NCI-H510A (cell line): ENCODE data around the gene GRIP1.

ENCODE experiments used
- DNase-seq: peaks from one replicate; lab custom pipeline; 2025; lab: John Stamatoyannopoulos, UW

Gene GRIP1, protein sequence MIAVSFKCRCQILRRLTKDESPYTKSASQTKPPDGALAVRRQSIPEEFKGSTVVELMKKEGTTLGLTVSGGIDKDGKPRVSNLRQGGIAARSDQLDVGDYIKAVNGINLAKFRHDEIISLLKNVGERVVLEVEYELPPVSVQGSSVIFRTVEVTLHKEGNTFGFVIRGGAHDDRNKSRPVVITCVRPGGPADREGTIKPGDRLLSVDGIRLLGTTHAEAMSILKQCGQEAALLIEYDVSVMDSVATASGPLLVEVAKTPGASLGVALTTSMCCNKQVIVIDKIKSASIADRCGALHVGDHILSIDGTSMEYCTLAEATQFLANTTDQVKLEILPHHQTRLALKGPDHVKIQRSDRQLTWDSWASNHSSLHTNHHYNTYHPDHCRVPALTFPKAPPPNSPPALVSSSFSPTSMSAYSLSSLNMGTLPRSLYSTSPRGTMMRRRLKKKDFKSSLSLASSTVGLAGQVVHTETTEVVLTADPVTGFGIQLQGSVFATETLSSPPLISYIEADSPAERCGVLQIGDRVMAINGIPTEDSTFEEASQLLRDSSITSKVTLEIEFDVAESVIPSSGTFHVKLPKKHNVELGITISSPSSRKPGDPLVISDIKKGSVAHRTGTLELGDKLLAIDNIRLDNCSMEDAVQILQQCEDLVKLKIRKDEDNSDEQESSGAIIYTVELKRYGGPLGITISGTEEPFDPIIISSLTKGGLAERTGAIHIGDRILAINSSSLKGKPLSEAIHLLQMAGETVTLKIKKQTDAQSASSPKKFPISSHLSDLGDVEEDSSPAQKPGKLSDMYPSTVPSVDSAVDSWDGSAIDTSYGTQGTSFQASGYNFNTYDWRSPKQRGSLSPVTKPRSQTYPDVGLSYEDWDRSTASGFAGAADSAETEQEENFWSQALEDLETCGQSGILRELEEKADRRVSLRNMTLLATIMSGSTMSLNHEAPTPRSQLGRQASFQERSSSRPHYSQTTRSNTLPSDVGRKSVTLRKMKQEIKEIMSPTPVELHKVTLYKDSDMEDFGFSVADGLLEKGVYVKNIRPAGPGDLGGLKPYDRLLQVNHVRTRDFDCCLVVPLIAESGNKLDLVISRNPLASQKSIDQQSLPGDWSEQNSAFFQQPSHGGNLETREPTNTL

DNA sequence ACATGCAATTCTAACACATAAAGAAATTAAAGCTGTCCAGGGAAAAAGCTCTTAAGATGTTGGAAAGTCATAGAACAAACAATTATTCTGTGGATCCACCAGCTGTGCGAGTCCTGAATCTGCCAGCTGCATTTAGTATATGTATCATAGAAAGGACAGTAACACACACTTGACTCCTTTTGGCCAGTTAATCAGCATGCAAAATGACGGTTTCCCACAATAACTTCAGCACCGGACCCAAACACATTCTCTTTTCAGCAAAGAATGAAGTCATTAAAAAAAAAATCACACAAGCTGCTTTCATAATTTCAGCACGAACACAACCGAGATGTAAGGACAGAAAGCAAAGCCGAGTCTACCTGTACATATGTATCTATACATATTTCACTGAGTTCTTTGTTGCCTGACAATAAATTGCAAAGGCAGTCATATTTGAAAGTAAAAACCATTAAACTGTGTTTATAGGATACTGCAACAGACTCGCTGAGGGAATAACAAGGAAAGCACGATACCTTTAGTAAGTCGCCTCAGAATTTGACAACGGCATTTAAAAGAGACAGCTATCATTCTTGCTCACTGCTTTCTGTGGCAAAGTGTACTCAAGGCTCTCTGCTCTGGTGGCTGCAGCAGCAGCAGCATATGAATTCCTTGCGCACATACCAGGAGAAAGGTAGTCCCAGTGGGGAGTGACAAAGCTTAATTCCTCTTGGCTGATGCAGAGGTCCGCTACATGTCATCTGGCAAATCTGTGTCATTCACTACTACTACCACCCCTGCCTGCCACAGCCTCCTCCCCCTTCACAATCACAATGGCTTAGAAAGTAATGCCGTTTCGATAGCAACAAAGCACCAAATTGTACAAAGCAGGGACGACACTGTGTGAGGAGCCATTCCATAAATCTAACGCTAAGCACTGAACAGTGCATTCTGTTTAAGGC is at the start of gene GRIP1:
Gene GRIP1 (minus strand): TSS at position 739 of the 938 bp plus-strand sequence. CDS start 172 bp downstream, at position 567.
- DNase-seq, result no peak

DNA sequence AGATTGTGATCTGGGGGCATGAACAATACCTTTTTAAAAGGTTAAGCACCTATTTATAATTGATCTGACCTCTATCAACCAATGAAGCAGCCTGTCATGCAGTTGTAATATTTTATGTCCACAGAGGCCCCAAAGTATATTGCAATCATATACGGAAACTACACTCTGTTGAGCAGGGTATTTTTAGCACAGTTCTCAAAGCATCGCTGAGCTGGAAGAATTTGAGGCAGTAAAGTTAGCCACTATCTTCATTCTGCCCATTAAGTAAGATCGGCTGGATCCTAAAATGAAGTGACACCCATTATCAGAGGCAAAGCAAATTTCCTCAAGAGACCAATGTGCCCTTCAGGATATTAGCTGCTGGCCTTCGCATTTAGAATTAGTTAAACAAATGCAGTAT is 47.7 kb upstream of the GRIP1 start:
- no peak for DNase-seq

GRCh38 chr12:66725031-66725430 is 46.2 kb upstream of the GRIP1 start:
- no peak for DNase-seq

- DNase-seq, result no peak
Measured at GRCh38 chr12:66724616-66725015, 45.7 kb upstream of the GRIP1 start.

DNA sequence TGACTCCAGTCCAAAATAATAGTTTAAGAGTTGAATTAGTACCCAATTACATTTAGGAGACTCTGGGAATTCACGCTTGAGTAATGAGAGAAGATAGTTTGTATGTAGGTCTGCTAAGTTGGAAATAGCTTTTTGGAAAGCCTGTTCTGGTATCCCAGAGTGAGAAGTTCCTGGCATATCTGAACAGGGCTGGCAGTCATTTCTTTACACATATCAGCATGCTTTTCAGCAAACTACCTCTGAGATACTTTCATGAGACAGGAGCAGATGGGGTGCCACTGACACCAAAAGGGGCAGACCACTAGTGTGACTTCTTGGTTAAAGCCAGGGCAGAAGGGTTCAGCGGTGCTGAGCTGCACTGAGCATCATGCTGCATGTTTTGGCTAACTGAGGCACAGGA is 45.1 kb upstream of the GRIP1 start:
- DNase-seq, result no peak

- no peak for DNase-seq
Measured at GRCh38 chr12:66719862-66720261, 41.0 kb upstream of the GRIP1 start.

DNA sequence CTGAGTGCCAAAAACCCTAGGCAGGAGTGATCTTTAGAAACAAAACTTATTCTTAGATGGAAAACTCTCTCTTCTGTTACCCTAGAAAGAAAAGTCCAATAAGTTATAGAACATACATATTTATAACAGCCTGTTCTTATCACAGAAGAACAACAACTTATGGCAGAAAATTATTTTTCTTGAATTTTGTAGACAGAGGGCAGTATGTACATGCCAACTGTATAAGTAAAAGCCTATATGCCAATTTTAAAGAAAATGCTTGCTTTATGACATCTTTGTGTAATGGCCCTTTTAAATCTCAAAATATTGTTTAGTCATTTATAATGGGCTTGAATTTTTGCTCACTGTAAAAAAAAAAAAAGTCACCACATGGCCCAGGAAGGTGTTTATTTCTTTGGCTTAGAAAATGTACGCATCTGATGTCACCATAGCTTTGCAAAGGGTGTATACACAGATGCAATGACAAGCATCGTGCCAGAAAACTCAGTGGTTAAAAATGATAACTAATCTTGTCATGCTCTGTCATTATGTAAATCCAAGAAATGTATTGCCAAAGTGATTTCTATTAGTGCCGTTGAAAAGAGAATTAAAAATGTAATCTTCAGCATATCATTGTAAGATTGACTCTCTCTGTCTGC is 38.3 kb upstream of the GRIP1 start:
- no peak for DNase-seq

- no peak for DNase-seq
Measured at GRCh38 chr12:66716522-66716921, 37.6 kb upstream of the GRIP1 start.

- no peak for DNase-seq
Measured at GRCh38 chr12:66714709-66715108, 35.8 kb upstream of the GRIP1 start.

DNA sequence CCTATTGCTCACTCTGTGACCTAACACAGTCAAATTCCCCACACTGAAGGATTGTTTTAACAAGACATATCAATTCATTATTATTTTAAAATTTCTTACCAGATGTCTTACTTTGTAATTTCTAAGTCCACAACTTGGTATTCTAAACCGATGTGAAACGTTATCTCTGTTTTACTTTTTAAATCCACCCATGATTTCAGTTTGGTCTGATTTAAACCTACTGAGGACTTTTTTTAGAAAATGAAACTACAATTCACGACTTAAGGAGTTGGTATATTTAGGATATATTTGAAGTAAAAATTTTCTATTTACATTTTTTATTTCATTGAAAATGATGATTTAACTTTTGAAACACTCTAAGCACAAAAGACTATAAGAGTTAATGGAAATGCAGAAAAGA is 35.1 kb upstream of the GRIP1 start:
- no peak for DNase-seq

DNA sequence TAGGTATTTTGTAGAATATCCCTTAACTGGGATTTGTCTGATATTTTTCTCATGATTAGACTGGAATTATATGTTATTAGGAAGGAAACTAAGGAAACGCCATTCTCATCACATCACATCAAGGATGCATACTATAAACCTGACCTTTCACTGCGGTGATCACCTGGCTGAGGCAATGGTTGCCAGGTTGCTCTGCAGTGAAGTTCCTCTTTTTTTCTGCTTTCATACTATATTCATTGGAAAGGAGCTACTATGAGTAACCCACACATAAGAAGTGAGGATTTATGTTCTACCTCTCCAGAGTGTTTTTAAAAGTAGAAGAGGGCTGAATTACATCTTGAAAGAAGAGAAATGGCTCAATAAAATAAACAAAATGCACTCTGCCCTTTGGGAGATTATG is 31.0 kb upstream of the GRIP1 start:
- no peak for DNase-seq

DNA sequence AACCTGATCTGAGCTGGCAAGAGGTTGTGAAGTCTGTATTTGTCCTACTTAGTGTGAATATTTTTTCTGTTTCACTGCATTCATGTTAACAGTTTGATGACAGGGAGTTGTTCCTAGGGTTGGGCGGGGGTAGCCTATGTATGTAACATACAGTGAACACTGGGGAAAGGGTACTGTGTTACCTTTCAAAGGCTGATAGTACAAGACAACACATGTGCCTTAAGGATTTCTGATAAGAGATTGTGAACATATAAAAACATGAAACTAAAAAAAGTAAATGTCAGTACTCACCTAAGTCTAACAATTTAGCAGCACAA is 30.5 kb upstream of the GRIP1 start:
- DNase-seq, result no peak

GRCh38 chr12:66708704-66709456 is 30.0 kb upstream of the GRIP1 start:
- no peak for DNase-seq

GRCh38 chr12:66707002-66707697 is 28.3 kb upstream of the GRIP1 start:
- no peak for DNase-seq

GRCh38 chr12:66699738-66700482 is 21.0 kb upstream of the GRIP1 start:
- DNase-seq, result no peak

DNA sequence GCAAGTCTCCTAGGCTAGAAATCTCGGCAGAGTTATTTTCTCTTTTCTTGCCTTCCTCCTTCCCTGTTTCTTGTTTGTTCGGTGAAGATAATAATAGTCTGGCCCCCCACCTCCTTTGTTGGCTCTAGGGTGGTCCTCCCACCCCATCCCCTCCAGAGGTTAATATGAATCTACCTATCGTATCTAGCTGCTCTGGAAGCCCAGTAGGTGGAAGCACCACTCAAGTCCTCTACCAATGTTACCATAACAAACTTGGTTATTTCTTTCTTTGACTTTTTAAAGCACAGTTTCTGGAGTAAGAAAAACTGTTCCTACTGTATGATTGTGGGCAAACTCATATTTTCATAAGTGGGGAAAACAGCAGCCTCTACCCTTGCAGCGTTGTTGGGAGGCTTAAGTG is 19.7 kb upstream of the GRIP1 start:
- DNase-seq, result no peak

DNA sequence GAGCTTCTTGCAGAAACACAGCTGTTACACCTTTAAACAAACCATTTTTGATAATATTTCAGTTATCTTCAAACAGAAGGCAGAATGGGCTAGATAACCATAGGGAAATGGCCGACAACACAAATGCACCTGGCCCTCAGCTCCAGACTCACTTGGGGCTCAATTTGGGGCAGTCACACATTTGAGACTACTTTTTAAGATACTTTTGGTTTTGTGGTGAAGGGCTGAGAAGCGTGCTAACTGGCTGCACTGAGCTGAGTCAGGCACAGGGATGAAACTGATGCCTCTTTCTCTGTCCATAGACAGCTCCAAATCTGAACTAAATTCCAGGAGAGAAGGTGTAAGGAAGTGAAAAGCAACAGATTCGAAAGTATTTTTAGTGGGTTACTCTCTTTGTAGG is 18.5 kb upstream of the GRIP1 start:
- no peak for DNase-seq

- peak; percentile 86 for DNase-seq
Measured at GRCh38 chr12:66694666-66695613, 16.1 kb upstream of the GRIP1 start.
